ENCODE data around the gene S100Z.

Gene S100Z

DNA sequence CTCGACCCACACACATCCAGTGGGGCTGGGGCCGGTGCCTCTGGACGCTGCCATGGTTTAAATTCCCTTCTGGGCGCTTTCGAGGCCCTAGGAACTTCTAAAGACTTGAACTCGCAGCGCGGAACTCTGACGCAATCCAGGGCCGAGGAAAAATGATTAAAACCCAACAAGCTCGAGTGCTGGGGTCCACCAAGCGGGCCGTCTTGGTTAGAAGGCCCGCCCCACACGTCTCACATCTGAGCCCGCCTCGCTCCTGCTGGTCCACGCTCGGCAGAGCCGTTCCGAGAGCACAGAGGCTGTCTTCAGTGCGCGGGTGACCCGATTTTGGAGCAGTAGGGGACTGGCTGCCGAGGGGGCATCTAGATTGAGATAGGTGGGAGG is 104.6 kb downstream of the S100Z start:
- DNase-seq: no peak

DNA sequence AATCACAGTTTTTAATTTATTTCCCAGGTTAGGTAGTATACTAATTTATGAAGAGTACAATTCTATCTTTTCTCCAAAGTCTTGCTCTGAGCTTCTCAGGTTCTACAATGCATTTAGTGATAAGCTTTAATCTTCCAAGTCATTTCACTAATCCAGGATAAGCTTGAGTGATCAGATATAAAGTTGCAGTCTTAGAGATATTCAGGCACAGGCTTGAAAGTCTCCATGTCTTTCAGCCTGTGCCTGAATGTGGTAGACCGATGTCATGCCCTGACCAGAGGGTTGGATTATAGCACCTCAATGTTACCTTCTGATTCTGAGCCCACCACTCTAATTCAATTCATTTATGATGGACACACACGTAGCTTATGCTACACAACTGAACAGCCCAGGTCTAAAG is 106.2 kb downstream of the S100Z start:
- no peak for DNase-seq

DNA sequence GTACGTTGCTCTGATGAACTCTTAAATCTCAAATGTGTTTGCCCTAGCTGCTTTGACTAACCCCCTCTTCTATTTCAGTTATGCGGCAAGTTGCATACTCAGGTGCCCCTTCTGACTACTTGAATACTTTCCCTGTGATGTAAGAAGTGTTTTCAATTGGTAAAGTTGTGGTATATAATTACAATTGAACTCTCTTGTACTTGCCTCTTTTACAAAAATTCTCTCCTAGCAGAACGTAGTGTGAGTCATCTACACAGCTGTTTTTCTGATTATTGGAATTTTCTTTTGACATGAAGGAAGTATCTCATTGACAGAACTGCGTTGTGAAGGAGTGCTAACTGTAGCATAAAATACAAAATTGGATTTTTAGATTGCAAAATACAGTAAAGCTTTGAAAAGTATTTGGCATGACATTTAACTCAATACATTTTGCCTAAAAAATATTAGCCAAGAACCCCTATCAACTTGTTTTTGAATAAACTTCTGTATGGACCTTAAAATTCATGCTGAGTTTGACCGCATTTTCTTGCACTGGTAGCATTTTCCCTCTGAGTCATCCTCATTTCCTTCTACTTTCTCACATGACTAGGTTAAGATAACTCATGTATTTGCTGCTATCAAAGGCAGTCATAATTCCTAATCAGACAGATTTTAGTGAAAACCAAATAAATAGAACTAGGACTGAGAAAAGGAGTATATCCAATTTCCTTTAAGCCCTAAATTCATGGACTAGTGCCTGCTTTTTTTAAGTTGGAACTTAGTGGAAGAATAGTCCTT is 109.4 kb downstream of the S100Z start:
- DNase-seq: no peak

DNA sequence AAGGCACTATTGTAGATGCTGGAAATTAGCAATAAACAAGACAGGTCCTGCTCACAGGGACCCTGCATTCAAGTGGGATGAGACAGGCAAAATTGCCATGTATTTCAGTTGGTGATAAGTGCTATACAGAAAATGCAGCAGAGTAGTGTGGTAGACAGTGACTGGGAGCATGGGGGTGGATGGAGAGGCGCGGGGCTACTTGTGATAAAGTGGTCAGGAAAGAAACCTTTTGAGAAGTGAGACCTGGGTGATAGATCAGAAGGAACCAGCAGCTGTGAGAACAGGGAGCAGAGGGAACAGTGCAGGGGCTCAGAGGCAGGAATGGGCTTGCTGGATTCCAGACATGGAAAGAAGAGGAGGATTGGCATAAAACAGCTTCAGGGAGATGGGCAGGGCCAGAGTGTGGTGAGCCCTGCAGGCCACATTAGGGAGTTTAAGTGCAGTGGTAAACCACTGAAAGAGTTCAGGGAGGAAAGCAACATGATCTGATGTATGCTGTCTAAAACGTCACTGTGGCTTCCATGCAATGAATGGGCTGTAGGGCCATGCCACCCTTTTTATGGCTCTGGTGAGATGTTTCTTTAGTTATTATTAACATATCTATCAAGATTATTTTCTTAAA is 110.3 kb downstream of the S100Z start:
- DNase-seq: no peak

DNA sequence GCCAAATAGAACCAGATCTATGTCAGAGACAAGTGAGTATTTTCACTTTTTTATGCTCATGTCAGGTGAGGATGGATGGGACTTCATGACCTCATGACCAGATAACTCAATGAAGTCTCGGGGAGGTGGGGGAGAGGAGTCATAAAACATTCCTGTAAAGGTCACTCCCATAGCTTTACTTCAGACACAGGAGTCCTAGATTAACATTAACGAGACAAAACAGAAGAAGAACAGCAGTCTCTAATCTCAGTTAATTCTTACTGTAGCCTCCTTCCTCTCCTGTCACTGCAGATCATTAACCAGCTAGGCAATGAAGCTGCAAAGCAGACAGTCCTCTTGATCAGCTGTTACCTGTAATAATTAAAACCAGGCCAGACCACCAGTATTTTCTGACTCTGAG is 114.2 kb downstream of the S100Z start:
- DNase-seq: no peak
